ENCODE measurements around the gene PTH2.
A peak's percentile ranks its signal among the peaks of the same experiment; 100 is the strongest.
"Not testable (repeated sequence)": the region's sequence is repeated elsewhere in the genome, so short reads cannot be mapped to it uniquely, and the experiment has no call there.

The PTH2 gene, protein sequence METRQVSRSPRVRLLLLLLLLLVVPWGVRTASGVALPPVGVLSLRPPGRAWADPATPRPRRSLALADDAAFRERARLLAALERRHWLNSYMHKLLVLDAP

DNA sequence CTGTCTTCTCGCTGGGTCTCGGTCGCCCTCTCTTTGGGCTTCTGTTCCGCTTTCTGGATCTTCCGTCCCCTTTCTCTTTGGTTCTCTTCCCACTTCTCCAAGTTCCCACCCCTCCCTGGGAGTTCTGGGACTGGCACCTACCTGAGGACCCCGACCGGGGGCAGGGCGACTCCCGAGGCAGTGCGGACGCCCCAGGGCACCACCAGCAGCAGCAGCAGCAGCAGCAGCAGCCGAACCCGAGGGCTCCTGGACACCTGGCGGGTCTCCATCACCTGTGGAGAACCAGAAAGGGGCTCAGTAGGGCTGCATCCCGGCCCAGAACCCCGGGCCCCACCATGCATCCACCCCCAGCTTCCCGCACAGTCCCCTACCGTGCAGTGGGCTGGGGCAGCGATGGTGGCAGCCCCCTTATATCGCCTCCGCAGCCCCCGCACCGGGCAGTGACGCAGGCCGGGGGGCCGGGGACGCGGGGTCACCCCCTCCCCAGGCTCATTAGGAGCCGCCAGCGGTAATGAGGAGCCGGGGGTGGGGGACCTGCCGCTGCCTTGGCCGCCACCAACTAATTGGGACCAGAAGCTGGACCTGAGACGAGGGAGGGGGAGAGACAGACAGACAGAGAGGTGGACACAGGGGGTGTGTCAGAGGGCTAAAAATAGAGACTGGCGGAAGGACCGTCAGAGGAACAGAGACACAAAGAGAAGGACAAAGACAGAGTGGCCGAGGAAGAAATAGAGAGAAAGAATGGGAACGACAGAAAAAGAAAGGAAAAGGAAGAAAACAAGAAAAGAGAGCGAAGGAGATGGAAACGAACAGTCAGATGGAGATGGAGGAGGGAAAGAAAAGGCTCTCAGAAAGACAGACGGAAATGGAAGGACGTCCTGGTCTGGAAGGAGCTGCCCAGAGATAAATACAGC, at the start of gene PTH2:
PTH2 (minus strand) TSS at position 371 of the 914 bp plus-strand sequence; CDS start at position 269, 102 bp downstream.
- no peak for DNase-seq (ENCODE audit: low spot score)

DNA sequence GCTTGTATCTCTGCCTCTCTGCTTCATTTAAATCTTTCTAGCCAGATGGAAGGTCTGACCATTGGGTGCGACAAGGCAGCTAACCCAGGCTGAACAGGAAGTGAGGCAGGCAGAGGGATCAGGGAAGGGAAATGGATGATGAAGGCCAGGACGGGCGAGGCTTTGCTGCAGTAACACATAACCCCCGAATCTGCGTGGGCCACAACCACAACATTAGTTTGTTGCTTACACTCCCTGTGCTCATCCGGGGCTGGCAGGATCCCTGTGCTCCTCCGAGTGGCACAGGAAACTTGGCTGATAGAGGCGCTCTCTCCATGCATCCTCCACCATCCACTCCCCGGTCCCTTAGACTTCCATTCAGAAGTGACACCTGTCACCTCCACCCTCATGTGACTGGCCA, 49.7 kb upstream of the PTH2 start:
- no peak for DNase-seq (ENCODE audit: low spot score)

GRCh38 chr19:49470615-49470978, 47.4 kb upstream of the PTH2 start:
- DNase-seq (ENCODE audit: low spot score), result no peak

GRCh38 chr19:49469828-49470614, 46.8 kb upstream of the PTH2 start:
- DNase-seq (ENCODE audit: low spot score), result peak; percentile 28

DNA sequence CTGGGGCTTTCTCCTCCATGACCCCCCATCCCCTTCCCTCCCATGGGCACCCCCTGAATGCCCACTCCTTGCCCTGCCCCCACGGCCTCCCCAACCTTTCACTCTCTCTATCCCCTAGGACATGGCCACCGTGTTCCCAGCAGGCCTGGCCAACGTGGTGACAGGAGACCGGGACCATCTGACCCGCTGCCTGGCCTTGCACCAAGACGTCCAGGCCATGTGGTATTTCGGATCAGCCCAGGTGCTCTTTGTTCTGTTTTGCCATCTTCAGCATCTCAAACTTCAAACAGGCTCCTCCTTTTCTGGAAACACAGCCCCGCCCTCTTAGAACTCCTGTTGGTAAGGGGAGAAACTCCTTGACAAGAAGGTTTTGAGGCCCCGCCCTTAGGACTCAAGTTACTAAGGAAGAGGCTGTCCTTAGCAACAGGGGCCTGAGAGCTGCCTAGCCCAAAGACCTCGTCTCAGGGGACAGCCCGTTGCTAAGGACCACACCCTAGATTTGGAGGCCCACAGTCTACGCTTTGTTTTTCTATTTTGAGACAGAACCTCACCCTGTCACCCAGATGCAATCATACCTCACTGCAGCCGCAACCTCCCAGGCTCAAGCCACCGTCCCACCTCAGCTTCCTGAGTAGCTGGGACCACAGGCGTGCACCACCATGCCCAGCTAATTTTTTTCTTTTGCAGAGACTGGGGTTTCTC, 45.7 kb upstream of the PTH2 start:
- peak; percentile 30 for DNase-seq (ENCODE audit: low spot score)

- no peak for DNase-seq (ENCODE audit: low spot score)
Measured at GRCh38 chr19:49468199-49468598, 45.0 kb upstream of the PTH2 start.

GRCh38 chr19:49465371-49465770, 42.1 kb upstream of the PTH2 start:
- DNase-seq (ENCODE audit: low spot score), result no peak

DNA sequence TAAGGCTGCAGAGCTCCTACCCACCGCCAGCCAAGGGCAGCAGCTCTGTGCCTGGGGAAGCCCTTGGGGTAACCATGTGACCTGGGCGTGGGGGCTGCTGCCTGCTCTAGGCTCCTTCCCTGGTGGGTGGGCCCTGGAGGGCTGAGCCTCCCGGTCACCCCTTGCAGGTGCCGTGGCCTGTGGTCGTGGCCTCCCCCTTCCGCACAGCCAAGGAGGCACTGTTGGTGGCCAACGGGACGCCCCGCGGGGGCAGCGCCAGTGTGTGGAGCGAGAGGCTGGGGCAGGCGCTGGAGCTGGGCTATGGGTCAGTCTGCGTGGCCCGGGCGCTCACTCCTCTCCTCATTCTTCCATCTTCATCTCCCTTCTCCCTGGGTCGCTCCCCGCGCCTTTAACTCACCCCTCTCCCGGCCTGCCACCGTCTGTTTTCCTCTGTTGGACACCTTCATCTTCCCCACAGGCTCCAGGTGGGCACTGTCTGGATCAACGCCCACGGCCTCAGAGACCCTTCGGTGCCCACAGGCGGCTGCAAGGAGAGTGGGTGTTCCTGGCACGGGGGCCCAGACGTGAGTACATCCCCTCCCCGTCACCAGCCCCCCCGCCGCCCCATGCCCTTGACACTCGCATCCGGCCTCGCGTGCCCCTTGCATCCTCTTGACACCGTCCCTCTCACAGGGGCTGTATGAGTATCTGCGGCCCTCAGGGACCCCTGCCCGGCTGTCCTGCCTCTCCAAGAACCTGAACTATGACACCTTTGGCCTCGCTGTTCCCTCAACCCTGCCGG, 40.9 kb upstream of the PTH2 start:
- no peak for DNase-seq (ENCODE audit: low spot score)

DNA sequence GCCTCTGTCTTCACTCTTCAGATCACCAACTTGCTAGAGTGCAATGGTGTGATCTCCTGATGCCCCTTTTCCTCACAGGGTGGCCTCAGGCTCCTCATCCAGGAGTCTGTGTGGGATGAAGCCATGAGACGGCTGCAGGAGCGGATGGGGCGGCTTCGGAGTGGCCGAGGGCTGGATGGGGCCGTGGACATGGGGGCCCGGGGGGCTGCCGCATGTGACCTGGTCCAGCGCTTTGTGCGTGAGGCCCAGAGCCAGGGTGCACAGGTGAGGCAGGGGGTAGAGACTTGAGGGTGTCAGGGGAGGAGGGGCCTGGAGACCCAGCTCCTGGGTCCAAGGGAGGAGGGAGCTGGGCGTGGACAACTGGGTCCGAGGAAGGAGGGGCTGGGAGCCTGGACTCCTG, 39.3 kb upstream of the PTH2 start:
- no peak for DNase-seq (ENCODE audit: low spot score)

DNA sequence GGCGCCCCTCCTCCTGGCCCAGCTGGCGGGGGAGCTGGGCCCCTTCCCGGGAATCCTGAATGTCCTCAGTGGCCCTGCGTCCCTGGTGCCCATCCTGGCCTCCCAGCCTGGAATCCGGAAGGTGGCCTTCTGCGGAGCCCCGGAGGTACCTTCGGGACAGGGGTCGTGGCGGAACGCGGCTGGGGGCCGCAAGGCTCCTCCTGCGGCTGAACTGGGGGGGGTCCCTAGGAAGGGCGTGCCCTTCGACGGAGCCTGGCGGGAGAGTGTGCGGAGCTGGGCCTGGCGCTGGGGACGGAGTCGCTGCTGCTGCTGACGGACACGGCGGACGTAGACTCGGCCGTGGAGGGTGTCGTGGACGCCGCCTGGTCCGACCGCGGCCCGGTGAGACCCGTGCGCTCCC, 38.4 kb upstream of the PTH2 start:
- no peak for DNase-seq (ENCODE audit: low spot score)

GRCh38 chr19:49461130-49461529, 37.9 kb upstream of the PTH2 start:
- DNase-seq (ENCODE audit: low spot score), result not testable (repeated sequence)

- no peak for DNase-seq (ENCODE audit: low spot score)
Measured at GRCh38 chr19:49459388-49459787, 36.1 kb upstream of the PTH2 start.

GRCh38 chr19:49458567-49458903, 35.3 kb upstream of the PTH2 start:
- DNase-seq (ENCODE audit: low spot score), result no peak

GRCh38 chr19:49456326-49456725, 33.1 kb upstream of the PTH2 start:
- no peak for DNase-seq (ENCODE audit: low spot score)

- DNase-seq (ENCODE audit: low spot score), result no peak
Measured at GRCh38 chr19:49455773-49456172, 32.5 kb upstream of the PTH2 start.

DNA sequence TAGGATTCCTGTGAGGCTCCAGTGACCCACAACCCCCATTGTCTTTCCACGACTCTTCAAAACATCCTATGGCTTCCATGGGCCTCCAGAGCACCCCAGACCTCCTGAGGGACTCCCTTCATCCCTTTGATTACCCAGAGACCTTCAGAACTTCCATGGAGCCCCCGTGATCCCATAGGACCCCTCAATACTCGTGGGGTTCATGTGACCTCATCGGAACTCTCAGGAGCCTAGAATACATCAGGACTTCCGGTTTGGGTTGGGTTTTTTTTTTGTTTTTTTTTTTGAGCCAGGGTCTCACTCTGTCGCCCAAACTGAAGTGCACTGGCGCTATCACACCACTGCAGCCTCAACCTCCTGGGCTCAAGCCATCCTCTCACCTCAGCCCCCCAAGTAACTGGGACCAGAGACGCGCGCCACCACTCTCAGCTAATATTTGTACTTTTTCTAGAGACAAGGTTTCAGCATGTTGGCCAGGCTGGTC, 30.6 kb upstream of the PTH2 start:
- no peak for DNase-seq (ENCODE audit: low spot score)

DNA sequence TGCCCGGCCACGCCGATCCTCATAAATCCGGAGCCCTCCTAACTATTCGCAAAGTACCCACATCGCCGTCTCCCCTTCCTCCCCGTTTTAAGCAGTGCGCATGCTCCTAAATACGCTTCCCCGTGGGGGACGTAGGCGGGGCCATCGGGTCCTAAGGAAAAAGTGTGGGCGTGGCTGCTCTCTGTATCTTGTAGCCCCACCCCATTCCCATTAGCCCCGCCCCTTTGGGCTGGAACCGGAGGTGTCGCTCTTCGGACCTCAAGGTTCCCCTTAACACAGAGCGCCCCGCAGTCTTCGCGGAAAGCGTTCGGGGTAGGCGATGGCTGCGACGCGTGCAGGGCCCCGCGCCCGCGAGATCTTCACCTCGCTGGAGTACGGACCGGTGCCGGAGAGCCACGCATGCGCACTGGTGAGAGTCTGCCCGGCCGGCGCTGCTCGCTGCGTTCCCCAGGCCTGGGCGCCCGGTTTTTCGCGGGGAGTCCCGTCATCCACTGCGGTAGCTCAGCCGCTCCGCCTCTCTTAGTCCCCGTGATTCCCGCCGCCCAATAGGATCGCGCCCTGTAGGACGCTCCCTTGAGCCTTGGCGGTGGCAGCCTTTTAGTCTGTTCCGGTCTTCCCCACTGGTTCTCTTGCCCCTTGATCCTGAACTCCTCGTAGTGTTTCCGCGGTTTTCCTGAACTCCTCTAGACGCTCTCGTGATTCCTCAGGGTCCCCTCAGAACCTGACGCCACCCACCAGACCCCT, 29.9 kb upstream of the PTH2 start, which contains the start of gene ALDH16A1:
ALDH16A1 (plus strand) TSS at position 213 of the 744 bp plus-strand sequence; CDS start at position 320, 107 bp downstream.
- DNase-seq (ENCODE audit: low spot score), result peak; percentile 99

GRCh38 chr19:49451430-49452181, 28.4 kb upstream of the PTH2 start, which contains the start of gene PIH1D1:
TSS of gene PIH1D1 (minus strand) at chr19:49451814. CDS start at chr19:49451574, 240 bp downstream.
- peak; percentile 99 for DNase-seq (ENCODE audit: low spot score)

GRCh38 chr19:49450405-49450804, 27.2 kb upstream of the PTH2 start:
- DNase-seq (ENCODE audit: low spot score), result no peak

- no peak for DNase-seq (ENCODE audit: low spot score)
Measured at GRCh38 chr19:49448432-49448786, 25.2 kb upstream of the PTH2 start.
